ENCODE results near the gene CDC42BPA. TPM values are rescaled to one million over a fixed set of nuclear protein-coding genes. Genes with fewer than 3 reads are reported as not detected.

The CDC42BPA gene
- total and polyA plus RNA-seq, 2 donors (not counting 3 experiments of a cell fraction or from before 2014, with no cell fraction given): 26.1 to 92.6 TPM

DNA sequence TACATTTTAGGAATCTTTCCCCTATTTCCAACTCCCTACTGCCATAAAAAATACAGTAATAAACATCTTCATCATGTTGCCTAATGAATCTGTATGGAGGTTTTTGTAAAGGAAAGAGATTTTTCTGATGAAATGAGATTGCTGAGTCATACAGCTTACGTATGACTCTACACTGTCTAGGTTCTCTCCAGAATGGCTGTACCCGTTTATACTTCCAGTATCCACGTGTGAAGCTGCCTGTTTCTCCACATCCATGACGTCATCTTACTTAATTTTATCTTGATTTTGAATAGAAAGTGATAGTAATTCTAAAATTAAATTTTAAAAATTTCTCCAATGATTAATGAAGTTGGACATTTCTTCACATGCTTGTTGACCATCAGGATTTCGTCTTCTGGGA, 274.5 kb downstream of the CDC42BPA start:
- Histone ChIP-seq H3K4me2 (ENCODE audit: insufficient read depth, low read length) (no peak overlapping the region), H3K4me1 (ENCODE audit: control insufficient read depth, extremely low read depth, insufficient read depth, low read length) (no peaks in the 10 kb centered on the region), H4K20me1 (replicated peaks; ENCODE audit: control insufficient read depth, extremely low read depth, insufficient read depth, low read length) (no peaks in the 10 kb centered on the region), H3K9me3 (replicated peaks; ENCODE audit: control insufficient read depth, insufficient read depth, low read length) (no peaks in the 10 kb centered on the region), H2AFZ (ENCODE audit: low read depth, low read length) (no peak overlapping the region), H3K27ac (ENCODE audit: insufficient read depth, low read depth, low read length) (no peak overlapping the region), H3K36me3 (ENCODE audit: control insufficient read depth in 2 of 2, extremely low read depth in 1 of 2, insufficient read depth in 2 of 2, low read length in 2 of 2) (peaks cover 6% of the 10 kb centered on the region in 2 experiments), H3K9me1 (replicated peaks; ENCODE audit: control insufficient read depth, extremely low read depth, insufficient read depth, low read length) (no peaks in the 10 kb centered on the region), H3K9ac (replicated peaks; ENCODE audit: extremely low read depth, insufficient read depth, low read length) (no peak overlapping the region), H3K4me3 (replicated peaks in 1 of 3; ENCODE audit: insufficient read depth in 1 of 3, low read depth in 1 of 3, low read length in 3 of 3) (no peak overlapping the region), H3K27me3 (ENCODE audit: control insufficient read depth in 2 of 2, insufficient read depth in 2 of 2, low read length in 2 of 2) (no peaks in the 10 kb centered on the region), H3K79me2 (ENCODE audit: control insufficient read depth, insufficient read depth, low read length) (no peaks in the 10 kb centered on the region)
- TF ChIP-seq POLR2A (IDR thresholded peaks at IDR 0.05; ENCODE audit: low read depth, low read length) (no peak), EZH2 (IDR thresholded peaks at IDR 0.05; ENCODE audit: borderline replicate concordance, low read depth, low read length, severe bottlenecking) (no peak), FOS (IDR thresholded peaks at IDR 0.05; ENCODE audit: borderline replicate concordance, insufficient read depth, low read length) (no peak), GATA2 (IDR thresholded peaks at IDR 0.05; ENCODE audit: insufficient read depth, insufficient read length, low read depth, low read length) (no peak), POLR2AphosphoS5 (IDR thresholded peaks at IDR 0.05; ENCODE audit: insufficient read depth, low read depth, low read length) (no peak)
- TF ChIP-seq, protein P1, sequence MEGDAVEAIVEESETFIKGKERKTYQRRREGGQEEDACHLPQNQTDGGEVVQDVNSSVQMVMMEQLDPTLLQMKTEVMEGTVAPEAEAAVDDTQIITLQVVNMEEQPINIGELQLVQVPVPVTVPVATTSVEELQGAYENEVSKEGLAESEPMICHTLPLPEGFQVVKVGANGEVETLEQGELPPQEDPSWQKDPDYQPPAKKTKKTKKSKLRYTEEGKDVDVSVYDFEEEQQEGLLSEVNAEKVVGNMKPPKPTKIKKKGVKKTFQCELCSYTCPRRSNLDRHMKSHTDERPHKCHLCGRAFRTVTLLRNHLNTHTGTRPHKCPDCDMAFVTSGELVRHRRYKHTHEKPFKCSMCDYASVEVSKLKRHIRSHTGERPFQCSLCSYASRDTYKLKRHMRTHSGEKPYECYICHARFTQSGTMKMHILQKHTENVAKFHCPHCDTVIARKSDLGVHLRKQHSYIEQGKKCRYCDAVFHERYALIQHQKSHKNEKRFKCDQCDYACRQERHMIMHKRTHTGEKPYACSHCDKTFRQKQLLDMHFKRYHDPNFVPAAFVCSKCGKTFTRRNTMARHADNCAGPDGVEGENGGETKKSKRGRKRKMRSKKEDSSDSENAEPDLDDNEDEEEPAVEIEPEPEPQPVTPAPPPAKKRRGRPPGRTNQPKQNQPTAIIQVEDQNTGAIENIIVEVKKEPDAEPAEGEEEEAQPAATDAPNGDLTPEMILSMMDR (IDR thresholded peaks at IDR 0.05; ENCODE audit: extremely low read depth in 1 of 2, insufficient read depth in 1 of 2, low read depth in 1 of 2, low read length in 2 of 2): no peak
- TF ChIP-seq, protein P2, sequence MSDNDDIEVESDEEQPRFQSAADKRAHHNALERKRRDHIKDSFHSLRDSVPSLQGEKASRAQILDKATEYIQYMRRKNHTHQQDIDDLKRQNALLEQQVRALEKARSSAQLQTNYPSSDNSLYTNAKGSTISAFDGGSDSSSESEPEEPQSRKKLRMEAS (IDR thresholded peaks at IDR 0.05; ENCODE audit: insufficient read depth, insufficient read length): no peak
- intact Hi-C loops (cut with micrococcal nuclease) (no loop called here), dilution Hi-C loops (cut with MboI; ENCODE audit: extremely low pct_ligation_motif_present, low sequenced_read_pairs) (no loop called here)
- DNase-seq (ENCODE audit: low read depth, low spot score) (no peak), FAIRE-seq (no peak)
- ChIA-PET POLR2A (no interaction called here), CTCF (interaction anchor here (1.1 to 1.5 kb wide), 3 partner anchors 12 to 19 kb away, joined by 3 to 5 read pairs (median 3); no protein-coding TSS in a partner anchor)
- BruUV-seq (replicated peaks): no TSS peak

Data from endothelial cell of umbilical vein (primary cell).